ENCODE data around the gene PLA2G15.

PLA2G15 gene

GRCh38 chr16:68298907-68299561 is 53.9 kb downstream of the PLA2G15 start:
- no peak for DNase-seq (ENCODE audit: low read depth in 2 of 2)

DNA sequence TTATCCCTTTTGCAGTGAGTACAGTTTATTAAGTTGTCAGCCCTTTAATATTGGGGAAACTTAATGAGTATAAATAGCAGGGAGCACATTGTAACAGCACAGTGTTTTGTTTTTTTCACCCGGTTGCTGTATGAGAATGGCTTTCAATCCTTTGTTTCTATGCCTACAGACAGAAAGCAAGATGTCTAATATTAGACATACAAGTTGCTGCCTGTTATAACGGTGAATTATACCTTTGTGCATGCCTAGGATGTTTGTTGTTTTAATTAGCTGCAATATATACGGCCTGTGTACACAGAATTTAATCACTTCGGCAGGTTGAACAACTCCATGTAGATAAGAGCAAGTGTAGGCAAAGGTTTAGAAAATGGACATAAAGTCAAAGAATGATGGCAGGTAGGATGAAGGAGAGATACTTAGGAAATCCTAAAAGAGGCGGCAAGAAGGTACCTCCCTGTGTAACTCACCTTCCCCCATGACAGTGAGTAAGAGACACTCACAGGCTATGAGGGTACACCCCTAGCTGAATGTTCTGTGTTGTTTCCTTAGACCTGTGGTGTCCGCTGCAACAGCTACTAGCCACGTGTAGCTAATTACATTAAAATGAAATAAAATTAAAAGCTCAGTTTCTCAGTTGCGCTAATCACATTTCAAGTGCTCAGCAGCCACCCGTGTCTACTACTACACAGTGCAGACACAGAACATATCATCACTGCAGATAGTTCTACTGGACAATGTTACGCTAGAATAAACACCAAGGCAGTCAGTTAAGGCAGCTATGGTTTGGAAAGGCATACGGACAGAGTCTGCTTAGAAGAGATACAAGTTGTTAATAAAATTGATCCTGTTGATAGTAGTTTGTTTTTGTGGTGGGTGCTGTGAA is 54.6 kb downstream of the PLA2G15 start:
- DNase-seq (ENCODE audit: low read depth in 2 of 2), result no peak

GRCh38 chr16:68300734-68301459 is 55.7 kb downstream of the PLA2G15 start:
- no peak for DNase-seq (ENCODE audit: low read depth in 2 of 2)

DNA sequence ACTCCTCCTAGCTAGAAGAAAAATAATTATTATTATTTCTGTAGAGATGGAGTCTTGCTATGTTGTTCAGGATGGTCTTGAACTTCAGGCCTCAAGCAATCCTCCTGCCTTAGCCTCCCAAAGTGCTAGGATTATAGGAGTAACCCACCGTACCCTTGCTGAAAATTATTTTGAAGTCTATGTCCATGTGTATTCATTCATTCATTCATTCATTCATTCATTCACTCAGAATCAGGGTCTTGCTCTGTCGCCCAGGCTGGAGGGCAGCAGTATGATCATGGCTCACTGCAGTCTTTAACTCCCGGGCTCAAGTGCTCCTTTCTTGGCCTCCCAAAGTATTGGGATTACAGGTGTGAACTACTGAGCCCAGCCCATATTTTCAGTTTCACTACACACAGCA is 61.5 kb downstream of the PLA2G15 start:
- DNase-seq (ENCODE audit: low read depth in 2 of 2), result no peak

DNA sequence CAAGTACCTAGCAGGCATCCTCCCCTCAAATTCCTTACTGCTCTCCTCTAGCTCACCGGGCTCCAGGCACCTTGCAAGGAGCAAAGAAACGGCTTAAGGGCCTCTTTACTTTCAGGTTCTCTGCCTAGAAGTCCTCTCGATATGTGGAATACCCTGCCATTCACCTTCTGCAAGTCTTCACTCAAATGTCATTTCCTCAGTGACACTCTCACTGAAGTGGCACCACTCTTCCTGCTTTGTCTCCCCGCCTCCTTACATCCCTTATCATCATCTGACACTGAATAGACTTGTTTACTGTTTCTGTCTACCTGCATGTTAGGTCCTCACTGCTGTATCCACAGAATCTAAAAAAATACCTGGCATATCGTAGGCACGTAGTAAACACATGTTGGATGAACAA is 64.6 kb downstream of the PLA2G15 start:
- no peak for DNase-seq (ENCODE audit: low read depth in 2 of 2)

- no peak for DNase-seq (ENCODE audit: low read depth in 2 of 2)
These were observed 65.2 kb downstream of the PLA2G15 start for GRCh38 chr16:68310437-68310773.

Data from stimulated activated CD8-positive, alpha-beta memory T cell treated with anti-CD3 and anti-CD28 coated beads, Interleukin-7, amount 100 ng/mL, for 4 hours (primary cell).